Body of pancreas (tissue), 4 donors: ENCODE results near the gene SYTL5. TPM values are rescaled to one million over a fixed set of nuclear protein-coding genes. Genes with fewer than 3 reads are reported as not detected.
A peak's percentile ranks its signal among the peaks of the same experiment; 100 is the strongest.

Experiments used
- ATAC-seq: fragments of 150-250 bp; one replicate; pipeline ENCODE4 v1.9.1; 2016
- DNase-seq, 4 donors: peaks; one replicate each; pipeline ENCODE4 v3.0.0-alpha.2; 2019
- H3K27ac ChIP-seq, 4 donors: fragments of 200-600 bp; sonication (generic); 1 replicate in 3 of 4; 2 replicates in 1 of 4; pipeline versions ENCODE4 v1.5.1 to v1.6.1; 2016 to 2019; ENCODE audit warnings: mild to moderate bottlenecking in 1 of 4, mixed read lengths in 1 of 4, moderate library complexity in 1 of 4
- H3K27me3 ChIP-seq, 2 donors: fragments of 200-600 bp; sonication (generic); one replicate each; pipeline ENCODE4 v1.6.0; 2016; ENCODE audit warnings: mild to moderate bottlenecking in 1 of 2
- H3K36me3 ChIP-seq, 2 donors: fragments of 200-600 bp; sonication (generic); replicated peaks in 1 of 2; 2 replicates each; pipeline ENCODE4 v1.5.1; 2016; ENCODE audit warnings: low read depth in 2 of 2; ENCODE audit not compliant: insufficient read depth in 1 of 2
- H3K4me1 ChIP-seq: fragments of 200-600 bp; sonication (generic); one replicate; pipeline ENCODE4 v1.6.0; 2016
- H3K4me3 ChIP-seq, 2 donors: fragments of 200-600 bp; sonication (generic); 1 replicate in 1 of 2; 2 replicates in 1 of 2; pipeline ENCODE4 v1.5.1; 2016 to 2019
- H3K9me3 ChIP-seq, 3 donors: fragments of 200-600 bp; sonication (generic); 1 replicate in 2 of 3; 2 replicates in 1 of 3; pipeline ENCODE4 v1.5.1; 2016
- POLR2A ChIP-seq, 3 donors: fragments of 450-650 bp; IDR thresholded peaks; one replicate each; pipeline ENCODE4 v1.6.1; 2016; ENCODE audit warnings: antibody characterized with exemption in 3 of 3, mild to moderate bottlenecking in 2 of 3
- WGBS, 2 donors: methylation state at CpG; one replicate each; pipeline ENCODE4 v1.1.5; 2017; 5-methylcytosine and 5-hydroxymethylcytosine counted together
- intact Hi-C: fragments of 100-400 bp; cut with DNase I; formaldehyde crosslinking; loops from one replicate; pipeline ENCODE4 v1.15.1; 2023
- total RNA-seq, 2 donors: library from RNA; depleted of rRNA; stranded (reverse); fragments of >200 nt; gene quantifications; one replicate each; pipeline ENCODE4 v1.1.0, GENCODE V29; 2016
- TF ChIP-seq, protein P1 (sequence below), 7 experiments: fragments of 450-650 bp in 4 of 7; fragments of 200-600 bp in 3 of 7; sonication (generic) in 3 of 7; IDR thresholded peaks; one replicate each; pipeline ENCODE4 v1.5.1; 2016 to 2019; ENCODE audit warnings: antibody characterized with exemption in 7 of 7

The SYTL5 gene
- total RNA-seq, 2 donors from 2014 or later: 5.3 to 7.3 TPM

DNA sequence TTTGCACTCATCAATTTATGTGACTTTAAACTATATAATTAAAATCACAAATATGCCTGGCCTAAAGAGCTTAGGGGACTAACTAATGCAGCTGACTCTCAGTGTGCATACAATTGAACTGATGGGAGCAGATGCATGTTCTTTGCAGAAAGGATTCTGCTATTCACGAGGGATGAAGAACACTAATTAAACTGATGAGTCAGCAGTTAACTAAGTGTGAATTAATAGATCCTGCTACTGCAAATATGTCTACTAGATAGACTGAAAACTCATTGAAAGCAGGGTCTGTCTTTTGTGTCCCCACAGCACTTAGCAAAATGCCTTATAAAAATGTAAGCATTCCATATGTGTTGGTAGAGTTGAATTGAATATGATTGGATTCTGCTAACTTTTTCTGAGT lies 110.4 kb downstream of the SYTL5 start:
- Histone ChIP-seq H3K4me1 (no peaks in the 10 kb centered on the region), H3K27ac (no peak overlapping the region), H3K27me3 (no peaks in the 10 kb centered on the region), H3K4me3 (no peak overlapping the region), H3K36me3 (no peaks in the 10 kb centered on the region), H3K9me3 (no peaks in the 10 kb centered on the region)
- intact Hi-C loops: no loop called here
- DNase-seq (no peak), ATAC-seq (no peak)
- TF ChIP-seq, protein P1, sequence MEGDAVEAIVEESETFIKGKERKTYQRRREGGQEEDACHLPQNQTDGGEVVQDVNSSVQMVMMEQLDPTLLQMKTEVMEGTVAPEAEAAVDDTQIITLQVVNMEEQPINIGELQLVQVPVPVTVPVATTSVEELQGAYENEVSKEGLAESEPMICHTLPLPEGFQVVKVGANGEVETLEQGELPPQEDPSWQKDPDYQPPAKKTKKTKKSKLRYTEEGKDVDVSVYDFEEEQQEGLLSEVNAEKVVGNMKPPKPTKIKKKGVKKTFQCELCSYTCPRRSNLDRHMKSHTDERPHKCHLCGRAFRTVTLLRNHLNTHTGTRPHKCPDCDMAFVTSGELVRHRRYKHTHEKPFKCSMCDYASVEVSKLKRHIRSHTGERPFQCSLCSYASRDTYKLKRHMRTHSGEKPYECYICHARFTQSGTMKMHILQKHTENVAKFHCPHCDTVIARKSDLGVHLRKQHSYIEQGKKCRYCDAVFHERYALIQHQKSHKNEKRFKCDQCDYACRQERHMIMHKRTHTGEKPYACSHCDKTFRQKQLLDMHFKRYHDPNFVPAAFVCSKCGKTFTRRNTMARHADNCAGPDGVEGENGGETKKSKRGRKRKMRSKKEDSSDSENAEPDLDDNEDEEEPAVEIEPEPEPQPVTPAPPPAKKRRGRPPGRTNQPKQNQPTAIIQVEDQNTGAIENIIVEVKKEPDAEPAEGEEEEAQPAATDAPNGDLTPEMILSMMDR (IDR thresholded peaks at IDR 0.05): no peak
- WGBS, 2 donors: 54 to 70% methylated on average over 1 of the region's 1 CpG

DNA sequence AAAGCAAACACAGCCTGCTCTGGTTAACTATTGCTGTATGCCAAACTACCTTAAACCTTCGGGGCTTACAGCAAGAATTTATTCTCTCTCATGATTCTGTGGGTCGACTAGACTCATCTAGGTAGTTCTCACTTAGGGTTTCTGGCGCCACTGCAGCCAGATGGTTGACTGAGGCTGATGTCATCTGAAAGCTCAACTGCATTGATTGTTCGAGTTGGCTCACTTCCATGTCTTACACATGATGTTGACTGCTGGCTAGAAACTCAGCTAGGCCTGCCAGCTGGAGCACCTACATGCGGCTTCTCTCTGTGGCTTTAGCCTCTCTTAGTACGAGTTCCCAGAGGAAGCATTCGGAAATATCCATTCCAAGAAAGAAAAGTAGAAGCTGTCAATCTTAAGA lies 111.1 kb downstream of the SYTL5 start:
- WGBS, 2 donors: 40 to 45% methylated on average over 6 to 7 of the region's 7 CpGs
- peak; percentile 72 to 86 (median 84) for DNase-seq
- intact Hi-C loops: no loop called here

DNA sequence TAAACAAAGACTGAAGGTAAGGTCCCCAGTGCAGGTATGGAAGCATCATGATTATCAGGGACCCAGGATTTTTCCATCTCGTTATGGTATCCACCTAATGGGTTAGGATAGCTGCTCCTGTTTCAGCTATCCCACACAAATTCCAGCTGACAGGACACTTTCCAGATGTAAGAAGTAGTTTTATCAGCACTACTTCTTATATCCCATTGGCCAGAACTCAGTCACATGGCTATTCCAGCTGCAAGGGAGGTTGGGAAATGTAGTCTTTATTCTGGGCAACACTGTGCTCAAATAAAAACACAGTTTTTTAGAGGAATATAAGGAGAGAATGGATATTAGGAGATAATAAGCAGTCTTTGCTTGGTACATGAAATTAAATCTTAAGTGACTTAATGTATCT lies 117.6 kb downstream of the SYTL5 start:
- 56 to 100% methylated on average over 1 of the region's 1 CpG for WGBS, 2 donors
- no peak overlapping the region for H3K27ac ChIP-seq
- TF ChIP-seq, protein P1 (IDR thresholded peaks at IDR 0.05): no peak
- TF ChIP-seq POLR2A (IDR thresholded peaks at IDR 0.05): no peak

More for the DNA sequence above, 111.1 kb downstream of the SYTL5 start:
- H3K27ac ChIP-seq: no peak overlapping the region
- ATAC-seq: peak; percentile 99
- H3K27me3 ChIP-seq: no peaks in the 10 kb centered on the region
- no peaks in the 10 kb centered on the region for H3K36me3 ChIP-seq
- H3K4me1 ChIP-seq: no peaks in the 10 kb centered on the region
- no peaks in the 10 kb centered on the region for H3K9me3 ChIP-seq
- no peak overlapping the region for H3K4me3 ChIP-seq
- no peak for TF ChIP-seq POLR2A (IDR thresholded peaks at IDR 0.05)
- TF ChIP-seq, protein P1 (IDR thresholded peaks at IDR 0.05): no peak

DNA sequence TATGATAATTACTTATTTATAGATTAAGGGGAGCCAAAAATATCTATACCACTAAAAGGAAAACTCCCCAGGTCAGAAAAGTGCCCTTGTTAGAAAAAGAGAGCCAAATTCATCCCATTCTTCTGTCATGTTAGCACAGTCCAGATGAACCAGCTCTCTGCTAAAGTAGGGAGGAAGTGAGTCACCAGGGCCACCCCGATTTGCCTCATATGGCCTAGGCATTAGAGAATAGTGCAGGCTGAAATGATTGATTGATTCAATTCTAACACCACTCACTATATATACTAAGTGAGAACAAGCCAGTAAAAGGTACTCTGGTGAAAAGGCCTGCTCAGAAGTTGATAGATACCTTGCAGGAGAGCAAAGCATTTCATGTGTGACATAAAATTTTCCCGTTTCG lies 119.8 kb downstream of the SYTL5 start:
- Histone ChIP-seq H3K4me3 (no peak overlapping the region), H3K27me3 (no peaks in the 10 kb centered on the region), H3K36me3 (no peaks in the 10 kb centered on the region), H3K9me3 (no peaks in the 10 kb centered on the region), H3K27ac (no peak overlapping the region), H3K4me1 (no peaks in the 10 kb centered on the region)
- TF ChIP-seq, protein P1 (IDR thresholded peaks at IDR 0.05): no peak
- no peak for TF ChIP-seq POLR2A (IDR thresholded peaks at IDR 0.05)
- WGBS, 2 donors: 83 to 95% methylated on average over 3 of the region's 3 CpGs
- ATAC-seq: no peak
- intact Hi-C loops: no loop called here
- no peak for DNase-seq

More for the DNA sequence above, 117.6 kb downstream of the SYTL5 start:
- H3K4me3 ChIP-seq: no peak overlapping the region
- no peaks in the 10 kb centered on the region for H3K4me1 ChIP-seq
- H3K36me3 ChIP-seq: no peaks in the 10 kb centered on the region
- no peaks in the 10 kb centered on the region for H3K9me3 ChIP-seq
- intact Hi-C loops: no loop called here
- DNase-seq: no peak
- no peak for ATAC-seq
- no peaks in the 10 kb centered on the region for H3K27me3 ChIP-seq

DNA sequence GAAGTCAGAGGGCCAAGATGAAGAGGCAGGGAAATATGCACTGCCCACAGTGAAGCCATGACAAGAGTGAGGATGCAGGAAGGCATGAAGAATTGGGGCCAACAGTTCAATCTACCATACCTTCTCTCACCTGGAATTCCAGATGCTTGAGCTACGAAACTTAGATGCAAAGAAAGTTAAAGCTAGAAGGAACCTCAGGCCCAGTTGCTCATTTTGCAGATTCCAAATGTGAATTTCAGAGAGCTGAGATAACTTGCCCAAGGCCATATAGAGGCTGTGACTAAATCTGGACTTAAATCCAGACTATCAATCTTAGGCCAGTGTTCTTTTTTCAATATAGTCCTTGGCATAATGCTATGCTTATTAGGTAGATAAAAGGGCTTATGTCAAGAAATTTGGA lies 121.6 kb downstream of the SYTL5 start:
- DNase-seq (no peak), ATAC-seq (no peak)
- intact Hi-C loops: no loop called here
- WGBS, 2 donors: 100% methylated on average over 1 of the region's 1 CpG; no CpG with 5 or more reads in 1 of the 2 donors
- no peaks in the 10 kb centered on the region for H3K27me3 ChIP-seq
- no peaks in the 10 kb centered on the region for H3K4me1 ChIP-seq
- H3K27ac ChIP-seq: no peak overlapping the region
- H3K36me3 ChIP-seq: no peaks in the 10 kb centered on the region
- no peaks in the 10 kb centered on the region for H3K9me3 ChIP-seq
- H3K4me3 ChIP-seq: no peak overlapping the region
- no peak for TF ChIP-seq POLR2A (IDR thresholded peaks at IDR 0.05)
- TF ChIP-seq, protein P1 (IDR thresholded peaks at IDR 0.05): no peak
